K562 (cell line): ENCODE measurements around the gene FBXO10. TPM values are rescaled to one million over a fixed set of nuclear protein-coding genes. Genes with fewer than 3 reads are reported as not detected.

ENCODE experiments used
- CXXC5 ChIP-seq: fragments of 250-450 bp; sonication (Bioruptor Pico); IDR thresholded peaks from 2 replicates; pipeline ENCODE4 v1.8.0; 2022; ENCODE audit warnings: inconsistent platforms, mild to moderate bottlenecking, moderate library complexity
- ERF ChIP-seq: fragments of 450-650 bp; formaldehyde crosslinking; IDR thresholded peaks from 2 replicates; pipeline ENCODE4 v1.4.0; 2020; ENCODE audit warnings: mild to moderate bottlenecking, mixed read lengths
- ESRRB ChIP-seq: fragments of 250-450 bp; sonication (Bioruptor Pico); IDR thresholded peaks from 2 replicates; pipeline ENCODE4 v1.5.0; 2020; ENCODE audit warnings: mild to moderate bottlenecking, moderate library complexity, borderline replicate concordance
- GABPA ChIP-seq: fragments of 200-800 bp; sonication (Bioruptor generic); conservative IDR thresholded peaks from 2 replicates; pipeline ENCODE4 v1.6.1; 2016; ENCODE audit warnings: low read depth, missing genetic modification characterization, missing compliant biosample characterization
- HDAC8 ChIP-seq: fragments of 450-650 bp; IDR thresholded peaks from 2 replicates; pipeline ENCODE4 v1.6.1; 2016; ENCODE audit warnings: mild to moderate bottlenecking, missing genetic modification characterization, moderate library complexity, missing compliant biosample characterization
- HLTF ChIP-seq: fragments of 450-650 bp; IDR thresholded peaks from 2 replicates; pipeline ENCODE4 v1.6.1; 2016
- HNRNPK ChIP-seq: fragments of 200-400 bp; formaldehyde crosslinking; IDR thresholded peaks from one replicate; pipeline ENCODE4 v1.6.1; 2018; ENCODE audit warnings: mild to moderate bottlenecking, low read depth, low read length; ENCODE audit not compliant: poor library complexity, severe bottlenecking
- KLF10 ChIP-seq: fragments of 250-450 bp; sonication (Bioruptor Pico); IDR thresholded peaks from 2 replicates; pipeline ENCODE4 v1.6.1; 2021; ENCODE audit warnings: matching md5 sums
- REST ChIP-seq, 2 experiments: fragments of 450-650 bp; formaldehyde crosslinking in 1 of 2; IDR thresholded peaks; 2 replicates each; pipeline versions ENCODE4 v1.4.0 to v1.6.1; 2014 to 2020; ENCODE audit warnings: mild to moderate bottlenecking in 2 of 2, borderline replicate concordance in 1 of 2, low read depth in 1 of 2
- SIN3B ChIP-seq: fragments of 450-650 bp; IDR thresholded peaks from 2 replicates; pipeline ENCODE4 v1.6.1; 2017; ENCODE audit warnings: low read depth, mild to moderate bottlenecking, moderate library complexity
- SMAD2 ChIP-seq: fragments of 150-350 bp; IDR thresholded peaks from 2 replicates; pipeline ENCODE4 v1.6.1; 2014; ENCODE audit warnings: low read depth, mild to moderate bottlenecking, low read length
- SMC3 ChIP-seq: conservative IDR thresholded peaks from 2 replicates; pipeline ENCODE4 v1.6.1; 2011; ENCODE audit warnings: low read depth, low read length, improper control_type of control experiment; ENCODE audit not compliant: insufficient read depth
- SREBF1 ChIP-seq: fragments of 150-350 bp; IDR thresholded peaks from 2 replicates; pipeline ENCODE4 v1.6.1; 2014; ENCODE audit warnings: antibody characterized with exemption, low read depth, low read length, borderline replicate concordance
- TEAD4 ChIP-seq, 2 experiments: sonication (generic) in 1 of 2; formaldehyde crosslinking in 1 of 2; IDR thresholded peaks; 2 replicates each; pipeline versions ENCODE4 v1.6.1 to v1.8.0; 2012 to 2022; ENCODE audit warnings: borderline replicate concordance in 1 of 2, inconsistent platforms in 1 of 2, low read length in 1 of 2, mild to moderate bottlenecking in 1 of 2, missing genetic modification reagents in 1 of 2
- TFAP4 ChIP-seq: sonication (generic); formaldehyde crosslinking; IDR thresholded peaks from 2 replicates; pipeline ENCODE4 v1.8.0; 2022; ENCODE audit warnings: missing genetic modification reagents, mild to moderate bottlenecking, moderate library complexity, borderline replicate concordance
- YBX1 ChIP-seq: fragments of 450-650 bp; IDR thresholded peaks from 2 replicates; pipeline ENCODE4 v1.7.1; 2016; ENCODE audit warnings: mild to moderate bottlenecking
- ZFP1 ChIP-seq: fragments of 450-650 bp; formaldehyde crosslinking; IDR thresholded peaks from 2 replicates; pipeline ENCODE4 v1.4.0; 2020; ENCODE audit warnings: mild to moderate bottlenecking, mixed read lengths
- ZFP30 ChIP-seq: fragments of 250-450 bp; sonication (Bioruptor Pico); IDR thresholded peaks from 2 replicates; pipeline ENCODE4 v1.8.0; 2022; ENCODE audit warnings: moderate library complexity, mild to moderate bottlenecking, inconsistent platforms, borderline replicate concordance
- ZSCAN32 ChIP-seq: fragments of 450-650 bp; formaldehyde crosslinking; IDR thresholded peaks from 2 replicates; pipeline ENCODE4 v1.4.0; 2020; ENCODE audit warnings: mild to moderate bottlenecking, moderate library complexity
- polyA plus RNA-seq, 8 experiments: library from polyadenylated mRNA; depleted of rRNA in 4 of 8; stranded (reverse) in 5 of 8; unstranded in 3 of 8; fragments of >200 nt; fragmentation: Nextera tagmentation in 2 of 8; fragmentation: Illumina TruSeq in 1 of 8; extraction: Ambion mirVana in 2 of 8; extraction: Trizol in 1 of 8; gene quantifications; 2 replicates each; pipeline versions ENCODE4 v1.2.1 to v1.2.3, GENCODE V29; 2011 to 2014; ENCODE audit warnings: inconsistent platforms in 1 of 8, missing spikeins in 1 of 8
- total RNA-seq, 7 experiments: library from RNA; depleted of rRNA in 6 of 7; stranded (reverse); fragments of >200 nt in 6 of 7; fragmentation: Illumina TruSeq in 2 of 7; extraction: Trizol in 2 of 7; gene quantifications; 2 replicates each; pipeline versions ENCODE4 v1.2.1 to v1.2.3, GENCODE V29; 2011 to 2021; ENCODE audit warnings: low replicate concordance in 1 of 7

The FBXO10 gene
- total and polyA plus RNA-seq, 9 of the 15 experiments (the other 6 are each of a cell fraction or from before 2014, with no cell fraction given), result 0.84 to 9.9 (median 6.0) TPM

GRCh38 chr9:37466037-37466709 is 110.0 kb downstream of the FBXO10 start (continued):
- TF ChIP-seq YBX1 (no peak), ZFP30 (no peak), SREBF1 (no peak), HDAC8 (tag) (no peak), REST (IDR thresholded peaks at IDR 0.05; ENCODE audit: borderline replicate concordance) (no peak), REST (CRISPR knock-in tag; IDR thresholded peaks at IDR 0.05; ENCODE audit: low read depth) (no peak), ERF (CRISPR knock-in tag) (peak; percentile 19; the same call in 1 of the 2 replicates), SIN3B (no peak), ZFP1 (CRISPR knock-in tag) (no peak), TFAP4 (CRISPR knock-in tag) (peak; percentile 97), GABPA (tag) (no peak), SMAD2 (no peak), HNRNPK (no peak), SMC3 (no peak), KLF10 (CRISPR knock-in tag) (no peak), TEAD4 (IDR thresholded peaks at IDR 0.05; ENCODE audit: low read length) (no peak), TEAD4 (CRISPR knock-in tag; IDR thresholded peaks at IDR 0.05; ENCODE audit: borderline replicate concordance) (no peak), HLTF (no peak), ESRRB (CRISPR knock-in tag) (no peak), CXXC5 (CRISPR knock-in tag) (0 out of 2 replicates have a peak, but pooled peaks have one; percentile 26), ZSCAN32 (no peak)
